Stimulated activated CD8-positive, alpha-beta memory T cell treated with anti-CD3 and anti-CD28 coated beads, Interleukin-15, amount 100 ng/mL, for 1 hour (primary cell): ENCODE data around the gene TLK2.

Experiments
- DNase-seq: peaks from one replicate; pipeline ENCODE4 v3.0.0-alpha.2; 2020; ENCODE audit warnings: low read depth

Gene TLK2

GRCh38 chr17:62628831-62629555, 150.4 kb downstream of the TLK2 start:
- DNase-seq, result no peak

DNA sequence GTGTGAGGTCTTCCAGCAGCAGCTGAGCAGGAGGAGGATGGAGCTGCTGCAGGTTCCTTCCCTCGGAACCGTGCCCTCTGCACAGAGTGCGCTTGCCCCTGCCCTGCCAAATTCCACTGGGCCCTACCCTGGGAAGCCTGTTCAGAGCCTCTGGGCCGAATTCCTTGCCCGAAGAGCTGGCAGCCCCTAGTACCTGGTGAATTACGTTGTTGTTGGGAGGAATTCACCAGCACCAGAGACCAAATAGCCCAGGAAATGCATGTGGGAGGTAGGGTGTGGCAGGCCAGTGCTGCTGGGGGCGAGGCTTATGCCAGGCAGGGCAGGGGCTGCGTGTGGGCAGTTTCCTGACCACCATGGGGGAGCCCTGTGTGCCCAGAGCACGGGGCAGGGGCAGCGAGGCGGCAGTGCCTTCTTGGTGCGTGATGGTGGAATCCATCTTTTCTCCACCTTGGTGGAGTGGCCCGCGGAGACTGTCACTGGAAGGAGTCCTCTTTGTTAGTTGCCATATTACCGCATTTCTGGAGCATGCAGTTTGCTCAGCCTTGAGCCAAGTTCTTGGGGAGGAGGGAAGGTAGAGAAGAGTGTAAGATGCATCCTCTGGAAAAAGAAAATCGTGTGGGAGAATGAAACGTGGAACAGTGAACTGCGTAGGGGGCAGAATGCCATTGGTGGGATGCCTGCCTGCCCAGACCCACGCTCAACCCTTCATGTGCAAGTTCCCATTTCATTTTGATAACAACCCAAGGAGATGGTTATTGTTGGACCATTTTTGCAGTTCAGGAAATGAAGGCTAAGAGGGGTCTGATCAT, 151.1 kb downstream of the TLK2 start:
- DNase-seq, result no peak

DNA sequence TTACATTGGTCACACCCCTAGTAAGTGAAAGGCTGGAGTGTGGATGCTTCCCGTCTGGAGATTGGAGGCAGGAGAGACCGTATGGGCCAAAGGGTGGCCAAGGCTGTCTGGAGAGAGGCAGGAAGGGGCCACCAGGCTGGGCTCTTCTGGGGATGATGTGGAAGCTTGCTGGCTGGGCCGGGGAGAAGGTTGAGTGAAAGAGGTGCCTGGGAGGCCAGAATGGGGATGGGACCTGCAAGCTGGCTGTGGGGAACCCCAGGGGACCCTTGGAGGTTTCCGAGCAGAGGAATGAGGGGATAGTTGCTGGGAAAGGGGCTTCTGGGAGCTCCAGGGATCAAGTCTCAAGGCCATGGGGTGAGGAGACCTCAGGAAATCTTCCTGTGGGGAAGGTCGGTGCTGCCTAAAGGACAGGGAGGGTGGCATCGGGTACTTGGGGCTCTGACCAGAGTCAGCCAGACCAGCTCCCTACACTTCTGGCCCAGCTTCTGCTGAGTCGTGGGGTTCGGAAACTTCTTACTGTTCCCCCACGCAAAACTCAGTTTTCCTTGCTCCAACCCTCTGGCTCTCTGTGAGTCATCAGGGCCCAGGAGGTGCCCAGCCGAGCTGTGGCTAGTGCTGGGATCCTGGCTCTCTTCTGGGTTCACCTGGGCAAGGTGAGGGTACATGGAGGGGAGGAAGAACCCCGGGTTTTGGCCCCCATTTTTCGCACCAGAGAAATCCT, 151.9 kb downstream of the TLK2 start:
- DNase-seq, result no peak

GRCh38 chr17:62631086-62631935, 152.7 kb downstream of the TLK2 start:
- DNase-seq, result no peak

GRCh38 chr17:62631936-62632924, 153.6 kb downstream of the TLK2 start:
- DNase-seq, result no peak

- no peak for DNase-seq
These were observed 159.2 kb downstream of the TLK2 start for GRCh38 chr17:62637809-62638208.

- no peak for DNase-seq
These were observed 162.5 kb downstream of the TLK2 start for GRCh38 chr17:62641153-62641552.

- no peak for DNase-seq
These were observed 163.3 kb downstream of the TLK2 start for GRCh38 chr17:62641951-62642350.

DNA sequence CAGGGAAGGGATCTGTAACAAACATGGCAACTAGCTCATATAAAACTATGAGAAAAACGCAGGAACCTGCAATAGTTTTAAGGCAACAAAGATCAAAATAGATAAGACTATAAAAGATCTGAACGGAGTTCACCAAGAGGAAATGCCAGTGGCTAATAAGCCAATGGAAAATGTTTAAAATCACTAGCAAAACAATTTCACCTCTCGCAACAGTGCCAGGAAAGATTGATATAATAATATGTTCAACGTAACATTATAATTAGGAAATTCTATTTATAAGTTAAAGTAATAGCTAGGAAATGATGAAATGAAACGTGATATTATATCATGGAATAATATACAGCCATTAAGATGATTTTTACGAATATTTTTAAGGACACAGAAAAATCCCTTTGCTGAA, 164.9 kb downstream of the TLK2 start:
- no peak for DNase-seq

- DNase-seq, result no peak
These were observed 166.0 kb downstream of the TLK2 start for GRCh38 chr17:62644487-62645173.

GRCh38 chr17:62648251-62648955, 169.8 kb downstream of the TLK2 start:
- no peak for DNase-seq

GRCh38 chr17:62648956-62649294, 170.3 kb downstream of the TLK2 start:
- DNase-seq, result no peak

DNA sequence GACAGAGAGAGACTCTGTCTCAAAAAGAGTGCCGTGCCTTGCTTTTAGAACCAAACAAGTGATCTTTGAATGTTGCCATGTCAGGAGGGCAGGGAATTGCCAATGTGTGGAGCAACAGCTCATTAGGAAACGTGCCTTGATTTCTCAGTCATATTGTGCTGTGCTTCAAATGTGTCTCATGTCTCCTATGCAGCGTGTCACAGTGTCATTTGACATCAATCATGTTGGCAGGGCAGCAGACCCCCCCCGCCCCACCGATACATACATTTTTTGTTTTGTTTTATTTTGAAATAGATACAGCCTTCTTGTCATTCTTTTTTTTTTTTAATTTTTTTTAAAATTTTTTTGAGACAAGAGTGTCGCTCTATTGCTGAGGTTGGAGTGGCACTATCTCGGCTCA, 170.9 kb downstream of the TLK2 start:
- no peak for DNase-seq

DNA sequence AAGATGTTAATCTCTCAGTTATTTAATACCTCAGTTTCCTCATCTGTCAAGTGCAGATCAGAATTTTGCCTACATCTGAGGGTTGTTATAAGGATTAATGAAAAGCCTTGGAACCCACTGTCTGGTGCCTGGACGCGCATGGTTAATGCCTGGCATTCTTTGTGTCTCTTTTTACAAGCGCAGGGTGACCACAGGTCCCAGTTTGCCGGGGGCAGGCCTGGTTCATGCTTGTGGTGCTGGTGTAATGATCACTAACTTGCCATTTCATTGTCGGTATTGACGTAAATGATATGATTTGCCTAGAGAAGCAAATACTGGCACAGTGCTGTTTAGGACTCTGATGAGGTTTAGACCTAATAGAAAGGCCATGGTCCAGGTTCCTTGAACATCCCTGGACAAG, 172.0 kb downstream of the TLK2 start:
- no peak for DNase-seq

- no peak for DNase-seq
These were observed 173.8 kb downstream of the TLK2 start for GRCh38 chr17:62652251-62653001.

DNA sequence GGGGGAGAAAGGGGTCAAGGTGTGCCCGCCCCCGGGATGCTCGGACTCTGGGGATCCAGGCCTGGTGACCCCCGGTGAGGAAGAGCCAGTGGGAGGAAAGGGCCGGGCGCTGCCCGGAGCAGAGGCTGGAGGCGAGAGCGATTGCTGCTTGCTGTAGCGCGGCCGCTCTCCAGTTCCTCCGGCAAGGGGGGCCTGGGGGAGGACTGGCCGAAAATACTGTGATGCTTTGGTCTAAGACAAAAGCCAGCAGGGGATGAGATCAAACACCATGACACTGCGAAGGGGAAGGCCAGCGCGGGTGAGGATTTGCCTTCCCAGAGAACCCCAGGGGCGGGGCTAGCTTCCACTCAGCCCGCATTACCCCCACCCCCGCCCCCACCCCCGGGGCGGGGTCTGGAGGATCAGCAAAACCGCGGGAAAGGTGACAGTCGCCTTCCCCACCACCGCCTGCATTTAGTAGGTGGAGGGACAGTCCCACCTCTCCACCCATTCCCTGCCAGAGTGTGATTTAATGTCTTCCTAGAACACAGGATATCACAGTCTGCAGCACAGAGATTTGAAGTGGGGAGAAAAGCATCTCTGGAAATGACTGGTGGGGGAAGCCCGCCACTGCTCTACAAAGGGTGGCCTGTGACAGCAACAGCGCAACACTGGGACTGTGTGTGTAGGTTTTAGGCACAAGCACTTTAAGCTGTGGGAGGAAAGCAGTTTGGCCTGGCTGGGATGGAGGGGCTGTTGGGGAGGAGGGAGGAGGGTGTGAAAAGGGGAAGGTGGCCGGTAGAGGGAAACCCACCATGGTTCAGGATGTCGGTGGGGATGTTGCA, 174.6 kb downstream of the TLK2 start:
- peak; percentile 32 for DNase-seq

- DNase-seq, result no peak
These were observed 175.5 kb downstream of the TLK2 start for GRCh38 chr17:62653826-62654761.
